Tibial artery (tissue), 4 donors: Measurements from ENCODE around the gene GPR142.
A peak's percentile ranks its signal among the peaks of the same experiment; 100 is the strongest.

Experiments
- DNase-seq, 2 donors: peaks; one replicate each; pipeline ENCODE4 v3.0.0-alpha.2; 2019
- H3K27ac ChIP-seq, 2 donors: fragments of 200-600 bp; sonication (generic) in 1 of 2; 1 replicate in 1 of 2; 2 replicates in 1 of 2; pipeline ENCODE4 v1.5.1; 2018 to 2019; ENCODE audit warnings: mild to moderate bottlenecking in 1 of 2
- H3K27me3 ChIP-seq, 2 donors: fragments of 200-600 bp; sonication (generic) in 1 of 2; one replicate each; pipeline versions ENCODE4 v1.5.1 to v1.6.0; 2016 to 2019
- H3K36me3 ChIP-seq, 3 donors: fragments of 200-600 bp; sonication (generic) in 2 of 3; one replicate each; pipeline ENCODE4 v1.5.1; 2016 to 2019; ENCODE audit warnings: mild to moderate bottlenecking in 2 of 3
- H3K4me1 ChIP-seq, 4 donors: fragments of 200-600 bp; sonication (generic) in 2 of 4; 1 replicate in 3 of 4; 2 replicates in 1 of 4; pipeline ENCODE4 v1.5.1; 2016 to 2019
- H3K4me3 ChIP-seq, 2 donors: fragments of 200-600 bp; sonication (generic) in 1 of 2; 1 replicate in 1 of 2; 2 replicates in 1 of 2; pipeline ENCODE4 v1.5.1; 2018 to 2019; ENCODE audit warnings: mild to moderate bottlenecking in 2 of 2
- H3K9me3 ChIP-seq, 3 donors: fragments of 200-600 bp; sonication (generic) in 1 of 3; one replicate each; pipeline ENCODE4 v1.5.1; 2016 to 2019
- CTCF ChIP-seq, 2 experiments: fragments of 200-600 bp in 1 of 2; fragments of 450-650 bp in 1 of 2; IDR thresholded peaks; one replicate each; pipeline ENCODE4 v1.5.1; 2017 to 2019; ENCODE audit warnings: antibody characterized with exemption in 2 of 2, mild to moderate bottlenecking in 1 of 2, moderate library complexity in 1 of 2
- intact Hi-C: fragments of 100-400 bp; cut with DNase I; formaldehyde crosslinking; loops from one replicate; pipeline ENCODE4 v1.15.0; 2023; ENCODE audit warnings: low total_unique reads

GPR142 gene

GRCh38 chr17:74367206-74367605 is at the start of gene GPR142:
Gene GPR142, plus strand, starts transcription at chr17:74367506. Its CDS starts 2,035 bp downstream, at chr17:74369541.
- no peak for TF ChIP-seq CTCF (IDR thresholded peaks at IDR 0.05)
- Histone ChIP-seq H3K9me3 (no peaks in the 10 kb centered on the region), H3K4me1 (peaks cover 0 to 6% (median 3%) of the 10 kb centered on the region in 4 donors), H3K36me3 (no peaks in the 10 kb centered on the region), H3K27ac (no peak within 1 kb of the TSS), H3K27me3 (peaks cover 0 to 65% of the 10 kb centered on the region in 2 donors), H3K4me3 (no peak within 1 kb of the TSS)
- no peak for DNase-seq
- intact Hi-C loops: no loop called here

- H3K27ac ChIP-seq: no peak overlapping the region
- H3K4me3 ChIP-seq: no peak overlapping the region
- H3K9me3 ChIP-seq: no peaks in the 10 kb centered on the region
- intact Hi-C loops: no loop called here
- TF ChIP-seq CTCF (IDR thresholded peaks at IDR 0.05): no peak
- DNase-seq: no peak
- peaks cover 0 to 13% of the 10 kb centered on the region in 2 donors for H3K27me3 ChIP-seq
- no peaks in the 10 kb centered on the region for H3K36me3 ChIP-seq
- no peaks in the 10 kb centered on the region for H3K4me1 ChIP-seq
Observed at GRCh38 chr17:74318391-74318790, 48.9 kb upstream of the GPR142 start.

GRCh38 chr17:74324521-74324920 is 42.8 kb upstream of the GPR142 start:
- peaks cover 0 to 48% of the 10 kb centered on the region in 2 donors for H3K27me3 ChIP-seq
- intact Hi-C loops: no loop called here
- no peak for DNase-seq

GRCh38 chr17:74325376-74325742 is 41.9 kb upstream of the GPR142 start:
- Histone ChIP-seq H3K4me1 (peaks cover 0 to 19% (median 16%) of the 10 kb centered on the region in 4 donors), H3K27me3 (peaks cover 0 to 52% of the 10 kb centered on the region in 2 donors), H3K4me3 (peak overlapping the region in 1 of 2 donors; percentile 38), H3K36me3 (no peaks in the 10 kb centered on the region), H3K9me3 (no peaks in the 10 kb centered on the region), H3K27ac (no peak overlapping the region)
- intact Hi-C loops: no loop called here
- no peak for DNase-seq
- TF ChIP-seq CTCF (IDR thresholded peaks at IDR 0.05): no peak

More at GRCh38 chr17:74324521-74324920, 42.8 kb upstream of the GPR142 start:
- H3K4me1 ChIP-seq: peaks cover 0 to 19% (median 16%) of the 10 kb centered on the region in 4 donors
- H3K27ac ChIP-seq: no peak overlapping the region
- H3K36me3 ChIP-seq: no peaks in the 10 kb centered on the region
- H3K4me3 ChIP-seq: no peak overlapping the region
- TF ChIP-seq CTCF (IDR thresholded peaks at IDR 0.05): no peak
- H3K9me3 ChIP-seq: no peaks in the 10 kb centered on the region

- Histone ChIP-seq H3K36me3 (no peaks in the 10 kb centered on the region), H3K27me3 (peaks cover 0 to 53% of the 10 kb centered on the region in 2 donors), H3K27ac (no peak within 1 kb of the TSS), H3K4me1 (peaks cover 0 to 19% (median 16%) of the 10 kb centered on the region in 4 donors), H3K9me3 (no peaks in the 10 kb centered on the region), H3K4me3 (peak within 1 kb of the TSS; percentile 33 to 38)
- intact Hi-C loops: no loop called here
- no peak for DNase-seq
- TF ChIP-seq CTCF (IDR thresholded peaks at IDR 0.05): no peak
Observed at GRCh38 chr17:74325743-74326379, 41.4 kb upstream of the GPR142 start, which contains the start of gene KIF19. Gene KIF19, plus strand, starts transcription at chr17:74326226. Its CDS starts 124 bp downstream, at chr17:74326350.
